CD14-positive monocyte (primary cell): ENCODE results near the gene STUB1. TPM values are rescaled to one million over a fixed set of nuclear protein-coding genes. Genes with fewer than 3 reads are reported as not detected.

Experiments used
- DNase-seq, 3 donors: peaks; one replicate each; pipeline ENCODE4 v3.0.0-alpha.2; 2011 to 2022
- H2AFZ ChIP-seq: 2 replicates; pipeline ENCODE4 v1.6.0; 2012; ENCODE audit warnings: mild to moderate bottlenecking, low read depth, low read length, inconsistent platforms; ENCODE audit not compliant: insufficient read depth, poor library complexity, severe bottlenecking
- H3K27ac ChIP-seq, 2 donors: 1 replicate in 1 of 2; 2 replicates in 1 of 2; pipeline ENCODE4 v1.5.1; 2012 to 2013; ENCODE audit warnings: low read length in 2 of 2, control low read depth in 1 of 2, inconsistent platforms in 1 of 2, low read depth in 1 of 2, mild to moderate bottlenecking in 1 of 2
- H3K27me3 ChIP-seq, 2 donors: one replicate each; pipeline versions ENCODE4 v1.6.0 to v1.6.1; 2011 to 2013; ENCODE audit warnings: low read length in 2 of 2; ENCODE audit not compliant: control insufficient read depth in 2 of 2, insufficient read depth in 2 of 2
- H3K36me3 ChIP-seq, 2 donors: replicated peaks in 1 of 2; 1 replicate in 1 of 2; 2 replicates in 1 of 2; pipeline versions ENCODE4 v1.5.1 to v1.6.1; 2012 to 2013; ENCODE audit warnings: low read length in 2 of 2, control low read depth in 1 of 2, inconsistent platforms in 1 of 2, mild to moderate bottlenecking in 1 of 2; ENCODE audit not compliant: insufficient read depth in 2 of 2, control insufficient read depth in 1 of 2
- H3K4me1 ChIP-seq, 2 donors: 1 replicate in 1 of 2; 2 replicates in 1 of 2; pipeline versions ENCODE4 v1.5.1 to v1.6.1; 2012 to 2013; ENCODE audit warnings: low read length in 2 of 2, control low read depth in 1 of 2, inconsistent platforms in 1 of 2, mild to moderate bottlenecking in 1 of 2, moderate library complexity in 1 of 2; ENCODE audit not compliant: insufficient read depth in 2 of 2, control insufficient read depth in 1 of 2
- H3K4me2 ChIP-seq: replicated peaks from 2 replicates; pipeline ENCODE3; 2012; ENCODE audit warnings: low read length, moderate library complexity, mild to moderate bottlenecking; ENCODE audit not compliant: poor library complexity, severe bottlenecking; ENCODE audit errors: extremely low read depth
- H3K4me3 ChIP-seq, 3 experiments: fragments of 200-600 bp in 1 of 3; sonication (generic) in 1 of 3; replicated peaks in 1 of 3; 1 replicate in 2 of 3; 2 replicates in 1 of 3; pipeline ENCODE4 v1.5.1; 2011 to 2013; ENCODE audit warnings: low read length in 3 of 3, mild to moderate bottlenecking in 3 of 3, control low read depth in 2 of 3, low read depth in 2 of 3, inconsistent platforms in 1 of 3, moderate library complexity in 1 of 3
- H3K79me2 ChIP-seq: 2 replicates; pipeline ENCODE4 v1.6.0; 2012; ENCODE audit warnings: mild to moderate bottlenecking, control low read depth, inconsistent platforms, low read length, moderate library complexity; ENCODE audit not compliant: insufficient read depth
- H3K9ac ChIP-seq: 2 replicates; pipeline ENCODE4 v1.6.0; 2017; ENCODE audit warnings: low read length, mild to moderate bottlenecking; ENCODE audit not compliant: insufficient read depth, poor library complexity, severe bottlenecking
- H3K9me3 ChIP-seq, 2 donors: replicated peaks in 1 of 2; 1 replicate in 1 of 2; 2 replicates in 1 of 2; pipeline versions ENCODE4 v1.5.1 to v1.6.1; 2012 to 2013; ENCODE audit warnings: low read length in 2 of 2, control low read depth in 1 of 2; ENCODE audit not compliant: control insufficient read depth in 1 of 2, insufficient read depth in 1 of 2
- H4K20me1 ChIP-seq: 2 replicates; pipeline ENCODE4 v1.6.0; 2012; ENCODE audit warnings: mild to moderate bottlenecking, low read length, control low read depth, moderate library complexity; ENCODE audit not compliant: insufficient read depth
- H3K27ac Mint-ChIP-seq, 7 donors: one replicate each; pipeline ENCODE4 v1.8.0; 2020; ENCODE audit warnings: mild to moderate bottlenecking in 7 of 7, mixed read lengths in 7 of 7, moderate library complexity in 6 of 7, inconsistent platforms in 2 of 7
- H3K27me3 Mint-ChIP-seq, 3 donors: one replicate each; pipeline ENCODE4 v1.8.0; 2021 to 2022; ENCODE audit warnings: low read depth in 3 of 3, mild to moderate bottlenecking in 3 of 3, mixed read lengths in 3 of 3, moderate library complexity in 3 of 3, inconsistent platforms in 1 of 3
- H3K36me3 Mint-ChIP-seq, 2 donors: one replicate each; pipeline ENCODE4 v1.8.0; 2020; ENCODE audit warnings: mixed read lengths in 2 of 2, inconsistent platforms in 1 of 2, mild to moderate bottlenecking in 1 of 2
- H3K4me1 Mint-ChIP-seq: one replicate; pipeline ENCODE4 v1.8.0; 2020; ENCODE audit warnings: mild to moderate bottlenecking, mixed read lengths
- H3K4me3 Mint-ChIP-seq, 2 donors: one replicate each; pipeline ENCODE4 v1.8.0; 2020; ENCODE audit warnings: mild to moderate bottlenecking in 2 of 2, mixed read lengths in 2 of 2, moderate library complexity in 1 of 2
- H3K9me3 Mint-ChIP-seq, 7 donors: one replicate each; pipeline ENCODE4 v1.8.0; 2020 to 2022; ENCODE audit warnings: mixed read lengths in 7 of 7, mild to moderate bottlenecking in 6 of 7, moderate library complexity in 6 of 7, inconsistent platforms in 2 of 7
- WGBS: methylation state at CpG from one replicate; pipeline ENCODE4 v1.1.5; 2013; ENCODE audit warnings: missing lambda C conversion rate; ENCODE audit not compliant: insufficient coverage; 5-methylcytosine and 5-hydroxymethylcytosine counted together
- intact Hi-C, 2 donors: fragments of 100-400 bp; cut with micrococcal nuclease; formaldehyde crosslinking; loops; one replicate each; pipeline versions ENCODE4 v1.15.0 to v1.15.1; 2023
- polyA plus RNA-seq, 3 donors: library from polyadenylated mRNA; depleted of rRNA in 1 of 3; unstranded in 2 of 3; stranded (reverse) in 1 of 3; fragments of 300-500 nt in 2 of 3; fragments of >200 nt in 1 of 3; fragmentation: Illumina TruSeq in 2 of 3; gene quantifications; 1 replicate in 2 of 3; 2 replicates in 1 of 3; pipeline ENCODE4 v1.2.3, GENCODE V29; 2012 to 2021
- TF ChIP-seq, protein P1 (sequence below): fragments of 200-600 bp; IDR thresholded peaks from one replicate; pipeline ENCODE4 v1.8.0; 2022; ENCODE audit warnings: antibody characterized with exemption, mild to moderate bottlenecking

The STUB1 gene
- polyA plus RNA-seq, 3 donors, result 83.3 to 108 (median 106) TPM

- peak overlapping the region; percentile 78 for H3K9ac ChIP-seq
- TF ChIP-seq, protein P1, sequence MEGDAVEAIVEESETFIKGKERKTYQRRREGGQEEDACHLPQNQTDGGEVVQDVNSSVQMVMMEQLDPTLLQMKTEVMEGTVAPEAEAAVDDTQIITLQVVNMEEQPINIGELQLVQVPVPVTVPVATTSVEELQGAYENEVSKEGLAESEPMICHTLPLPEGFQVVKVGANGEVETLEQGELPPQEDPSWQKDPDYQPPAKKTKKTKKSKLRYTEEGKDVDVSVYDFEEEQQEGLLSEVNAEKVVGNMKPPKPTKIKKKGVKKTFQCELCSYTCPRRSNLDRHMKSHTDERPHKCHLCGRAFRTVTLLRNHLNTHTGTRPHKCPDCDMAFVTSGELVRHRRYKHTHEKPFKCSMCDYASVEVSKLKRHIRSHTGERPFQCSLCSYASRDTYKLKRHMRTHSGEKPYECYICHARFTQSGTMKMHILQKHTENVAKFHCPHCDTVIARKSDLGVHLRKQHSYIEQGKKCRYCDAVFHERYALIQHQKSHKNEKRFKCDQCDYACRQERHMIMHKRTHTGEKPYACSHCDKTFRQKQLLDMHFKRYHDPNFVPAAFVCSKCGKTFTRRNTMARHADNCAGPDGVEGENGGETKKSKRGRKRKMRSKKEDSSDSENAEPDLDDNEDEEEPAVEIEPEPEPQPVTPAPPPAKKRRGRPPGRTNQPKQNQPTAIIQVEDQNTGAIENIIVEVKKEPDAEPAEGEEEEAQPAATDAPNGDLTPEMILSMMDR, result peak; percentile 22
- H3K4me3 ChIP-seq, result peak overlapping the region; percentile 58 to 82 (median 76)
- H3K27ac ChIP-seq, result peak overlapping the region; percentile 52 to 74
- intact Hi-C loops, result loop anchor here (5.0 kb wide), 2 partner anchors 44 to 94 kb away; partner anchors contain the start of gene METTL26 (in 1 of the 2)
- Mint-ChIP-seq H3K4me3 (peak overlapping the region; percentile 74 to 76), H3K9me3 (no peaks in the 10 kb centered on the region), H3K27me3 (peaks cover 10 to 20% (median 10%) of the 10 kb centered on the region in 3 donors), H3K36me3 (peaks cover 17 to 23% of the 10 kb centered on the region in 2 donors), H3K27ac (peak overlapping the region in 5 of 7 donors; percentile 20 to 73 (median 50)), H3K4me1 (peaks cover 26% of the 10 kb centered on the region)
- DNase-seq, result peak; percentile 20 to 46 (median 30)
- H3K79me2 ChIP-seq, result peaks cover 33% of the 10 kb centered on the region
- peaks cover 32% of the 10 kb centered on the region for H4K20me1 ChIP-seq
- H3K4me2 ChIP-seq, result peak overlapping the region; percentile 95
- peaks cover 10 to 20% of the 10 kb centered on the region in 2 donors for H3K36me3 ChIP-seq
- WGBS, result 46% methylated on average over 36 of the region's 44 CpGs
- peaks cover 38 to 63% of the 10 kb centered on the region in 2 donors for H3K4me1 ChIP-seq
- H2AFZ ChIP-seq, result peak overlapping the region; percentile 79
- peaks cover 2 to 15% of the 10 kb centered on the region in 2 donors for H3K27me3 ChIP-seq
- no peaks in the 10 kb centered on the region for H3K9me3 ChIP-seq
These were observed 946 bp downstream of the STUB1 start for GRCh38 chr16:680967-681745.

DNA sequence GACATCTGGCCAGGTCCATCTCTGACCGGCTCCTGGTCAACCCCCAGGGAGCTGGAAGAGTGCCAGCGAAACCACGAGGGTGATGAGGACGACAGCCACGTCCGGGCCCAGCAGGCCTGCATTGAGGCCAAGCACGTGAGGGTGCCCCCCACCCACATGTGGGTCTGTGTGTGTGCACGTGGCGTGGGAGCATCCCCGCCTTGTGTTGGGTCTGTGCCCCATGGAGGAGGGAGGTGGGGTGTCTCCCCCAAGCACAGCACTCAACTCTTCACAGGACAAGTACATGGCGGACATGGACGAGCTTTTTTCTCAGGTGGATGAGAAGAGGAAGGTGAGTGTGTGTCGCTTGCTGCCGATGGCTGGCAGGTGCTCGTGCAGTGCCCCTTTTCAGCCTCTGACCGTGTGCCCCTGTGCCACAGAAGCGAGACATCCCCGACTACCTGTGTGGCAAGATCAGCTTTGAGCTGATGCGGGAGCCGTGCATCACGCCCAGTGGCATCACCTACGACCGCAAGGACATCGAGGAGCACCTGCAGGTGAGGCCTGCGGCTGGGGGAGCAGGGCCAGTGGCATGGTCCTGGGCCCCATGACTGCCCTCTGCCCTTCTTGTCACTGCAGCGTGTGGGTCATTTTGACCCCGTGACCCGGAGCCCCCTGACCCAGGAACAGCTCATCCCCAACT is 1.7 kb downstream of the STUB1 start:
- Histone ChIP-seq H3K27ac (no peak overlapping the region), H3K79me2 (peaks cover 33% of the 10 kb centered on the region), H3K36me3 (peaks cover 13 to 20% of the 10 kb centered on the region in 2 donors), H3K4me3 (peak overlapping the region in 1 of 3 experiments; percentile 82), H2AFZ (no peak overlapping the region), H3K4me2 (peak overlapping the region; percentile 95), H3K27me3 (peaks cover 0 to 8% of the 10 kb centered on the region in 2 donors), H3K9ac (no peak overlapping the region), H3K9me3 (no peaks in the 10 kb centered on the region), H4K20me1 (peaks cover 32% of the 10 kb centered on the region), H3K4me1 (peaks cover 38 to 63% of the 10 kb centered on the region in 2 donors)
- Mint-ChIP-seq H3K27ac (peak overlapping the region in 2 of 7 donors; percentile 19 to 57), H3K9me3 (no peaks in the 10 kb centered on the region), H3K36me3 (peaks cover 18 to 29% of the 10 kb centered on the region in 2 donors), H3K4me3 (peak overlapping the region in 1 of 2 donors; percentile 31), H3K27me3 (peaks cover 2 to 12% (median 4%) of the 10 kb centered on the region in 3 donors), H3K4me1 (peaks cover 26% of the 10 kb centered on the region)
- peak in 1 of 3 donors; percentile 9 for DNase-seq
- intact Hi-C loops, result loop anchor here (5.0 kb wide), 2 partner anchors 45 to 95 kb away; partner anchors contain the start of gene METTL26 (in 1 of the 2)
- WGBS, result 94% methylated on average over 15 of the region's 28 CpGs
- TF ChIP-seq, protein P1, result no peak
